Mesendoderm (in vitro differentiated cells): ENCODE measurements around the gene SNPH.

Source experiments
- DNase-seq: peaks from one replicate; pipeline ENCODE4 v3.0.0; 2013
- H2AK5ac ChIP-seq: 2 replicates; pipeline ENCODE4 v1.6.1; 2013; ENCODE audit warnings: low read length, inconsistent platforms
- H2BK120ac ChIP-seq: 2 replicates; pipeline ENCODE4 v1.6.1; 2013; ENCODE audit warnings: low read depth, mild to moderate bottlenecking, low read length, moderate library complexity, mixed read lengths
- H2BK15ac ChIP-seq: replicated peaks from 2 replicates; pipeline ENCODE4 v1.6.1; 2013; ENCODE audit warnings: low read depth, mild to moderate bottlenecking, moderate library complexity
- H2BK5ac ChIP-seq: 2 replicates; pipeline ENCODE4 v1.6.1; 2013; ENCODE audit warnings: low read length, inconsistent platforms
- H3K18ac ChIP-seq: 2 replicates; pipeline ENCODE4 v1.6.1; 2013; ENCODE audit warnings: mild to moderate bottlenecking, low read length, mixed read lengths
- H3K23ac ChIP-seq: one replicate; pipeline ENCODE4 v1.6.1; 2013; ENCODE audit warnings: low read length
- H3K27ac ChIP-seq: 2 replicates; pipeline ENCODE4 v1.5.1; 2013; ENCODE audit warnings: low read depth, mild to moderate bottlenecking, inconsistent platforms, low read length, moderate library complexity
- H3K27me3 ChIP-seq: 2 replicates; pipeline ENCODE4 v1.6.1; 2013; ENCODE audit warnings: low read length, control low read depth, mild to moderate bottlenecking, inconsistent platforms; ENCODE audit not compliant: insufficient read depth, poor library complexity
- H3K36me3 ChIP-seq: 2 replicates; pipeline ENCODE4 v1.6.1; 2013; ENCODE audit warnings: low read length, inconsistent platforms; ENCODE audit not compliant: control insufficient read depth, insufficient read depth
- H3K4ac ChIP-seq: one replicate; pipeline ENCODE4 v1.6.1; 2013; ENCODE audit warnings: low read depth, mild to moderate bottlenecking, low read length, moderate library complexity
- H3K4me1 ChIP-seq: 2 replicates; pipeline ENCODE4 v1.6.1; 2013; ENCODE audit warnings: low read depth, low read length, inconsistent platforms; ENCODE audit not compliant: control insufficient read depth
- H3K4me2 ChIP-seq: 2 replicates; pipeline ENCODE4 v1.6.1; 2013; ENCODE audit warnings: low read length
- H3K4me3 ChIP-seq: 2 replicates; pipeline ENCODE4 v1.5.1; 2013; ENCODE audit warnings: mild to moderate bottlenecking, low read length
- H3K56ac ChIP-seq: one replicate; pipeline ENCODE4 v1.6.1; 2013; ENCODE audit warnings: low read length
- H3K79me1 ChIP-seq: 2 replicates; pipeline ENCODE4 v1.6.1; 2013; ENCODE audit warnings: low read length, inconsistent platforms
- H3K79me2 ChIP-seq: 2 replicates; pipeline ENCODE4 v1.6.1; 2013; ENCODE audit warnings: mild to moderate bottlenecking, low read length; ENCODE audit not compliant: control insufficient read depth, insufficient read depth
- H3K9ac ChIP-seq: 2 replicates; pipeline ENCODE4 v1.6.1; 2013; ENCODE audit warnings: low read length, inconsistent platforms
- H4K5ac ChIP-seq: one replicate; pipeline ENCODE4 v1.6.1; 2013; ENCODE audit warnings: low read length
- H4K8ac ChIP-seq: one replicate; pipeline ENCODE4 v1.6.1; 2013; ENCODE audit warnings: low read depth, mild to moderate bottlenecking, control low read depth, low read length, moderate library complexity
- WGBS: extraction: QIAGEN DNeasy Blood & Tissue Kit; methylation state at CpG from one replicate; pipeline ENCODE4 v1.1.7; 2013; ENCODE audit warnings: low lambda C conversion rate, missing lambda C conversion rate; ENCODE audit not compliant: insufficient coverage; ENCODE audit errors: extremely low coverage; 5-methylcytosine and 5-hydroxymethylcytosine counted together

The SNPH gene

GRCh38 chr20:1298888-1299511 lies 32.9 kb downstream of the SNPH start:
- no peak overlapping the region for H3K56ac ChIP-seq
- H4K8ac ChIP-seq, result no peak overlapping the region
- H3K4ac ChIP-seq, result no peak overlapping the region
- no peaks in the 10 kb centered on the region for H3K4me1 ChIP-seq
- no peak overlapping the region for H2BK5ac ChIP-seq
- no peak overlapping the region for H2BK120ac ChIP-seq
- no peak overlapping the region for H4K5ac ChIP-seq
- H3K4me3 ChIP-seq, result no peak overlapping the region
- WGBS, result no CpG with 5 or more reads among the region's 10 CpGs
- H3K27me3 ChIP-seq, result no peaks in the 10 kb centered on the region
- no peak for DNase-seq
- H3K79me2 ChIP-seq, result no peaks in the 10 kb centered on the region
- H3K4me2 ChIP-seq, result no peak overlapping the region
- no peak overlapping the region for H3K23ac ChIP-seq
- H3K9ac ChIP-seq, result no peak overlapping the region
- no peak overlapping the region for H3K18ac ChIP-seq
- no peak overlapping the region for H3K27ac ChIP-seq
- no peaks in the 10 kb centered on the region for H3K79me1 ChIP-seq
- no peak overlapping the region for H2AK5ac ChIP-seq
- no peak overlapping the region for H2BK15ac ChIP-seq
- no peaks in the 10 kb centered on the region for H3K36me3 ChIP-seq

GRCh38 chr20:1299522-1299921 lies 33.4 kb downstream of the SNPH start:
- Histone ChIP-seq H3K4me3 (no peak overlapping the region), H3K27ac (no peak overlapping the region), H4K5ac (no peak overlapping the region), H2BK120ac (no peak overlapping the region), H2AK5ac (no peak overlapping the region), H3K36me3 (no peaks in the 10 kb centered on the region), H3K4me2 (no peak overlapping the region), H3K56ac (no peak overlapping the region), H2BK15ac (no peak overlapping the region), H3K9ac (no peak overlapping the region), H3K4me1 (no peaks in the 10 kb centered on the region), H2BK5ac (no peak overlapping the region), H3K23ac (no peak overlapping the region), H4K8ac (no peak overlapping the region), H3K27me3 (no peaks in the 10 kb centered on the region), H3K4ac (no peak overlapping the region), H3K18ac (no peak overlapping the region), H3K79me1 (no peaks in the 10 kb centered on the region), H3K79me2 (no peaks in the 10 kb centered on the region)
- DNase-seq, result peak; percentile 49
- no CpG with 5 or more reads among the region's 9 CpGs for WGBS

GRCh38 chr20:1300083-1300840 lies 34.2 kb downstream of the SNPH start:
- no peak overlapping the region for H3K4me2 ChIP-seq
- H3K4me3 ChIP-seq, result no peak overlapping the region
- H4K8ac ChIP-seq, result no peak overlapping the region
- no peaks in the 10 kb centered on the region for H3K4me1 ChIP-seq
- no peak overlapping the region for H2BK5ac ChIP-seq
- H3K79me2 ChIP-seq, result no peaks in the 10 kb centered on the region
- no peak overlapping the region for H4K5ac ChIP-seq
- no peak overlapping the region for H2AK5ac ChIP-seq
- no peaks in the 10 kb centered on the region for H3K79me1 ChIP-seq
- no peak overlapping the region for H2BK15ac ChIP-seq
- peak overlapping the region; percentile 50 for H3K56ac ChIP-seq
- no peak overlapping the region for H3K9ac ChIP-seq
- no peak overlapping the region for H2BK120ac ChIP-seq
- no CpG with 5 or more reads among the region's 18 CpGs for WGBS
- DNase-seq, result no peak
- no peak overlapping the region for H3K23ac ChIP-seq
- H3K27me3 ChIP-seq, result no peaks in the 10 kb centered on the region
- H3K4ac ChIP-seq, result no peak overlapping the region
- H3K27ac ChIP-seq, result peak overlapping the region; percentile 19
- H3K36me3 ChIP-seq, result no peaks in the 10 kb centered on the region
- no peak overlapping the region for H3K18ac ChIP-seq

- Histone ChIP-seq H3K56ac (peak overlapping the region; percentile 50), H3K79me1 (no peaks in the 10 kb centered on the region), H3K4me1 (no peaks in the 10 kb centered on the region), H3K27ac (peak overlapping the region; percentile 19), H3K36me3 (no peaks in the 10 kb centered on the region), H3K4ac (no peak overlapping the region), H3K27me3 (no peaks in the 10 kb centered on the region), H4K8ac (no peak overlapping the region), H2AK5ac (no peak overlapping the region), H3K23ac (no peak overlapping the region), H2BK120ac (no peak overlapping the region), H2BK5ac (no peak overlapping the region), H3K9ac (no peak overlapping the region), H3K18ac (no peak overlapping the region), H3K4me3 (no peak overlapping the region), H4K5ac (no peak overlapping the region), H3K79me2 (no peaks in the 10 kb centered on the region), H3K4me2 (no peak overlapping the region), H2BK15ac (no peak overlapping the region)
- WGBS, result no CpG with 5 or more reads among the region's 9 CpGs
- peak; percentile 90 for DNase-seq
Measured at GRCh38 chr20:1301031-1301529, 35.0 kb downstream of the SNPH start.

- no peak overlapping the region for H2BK5ac ChIP-seq
- WGBS, result no CpG with 5 or more reads among the region's 12 CpGs
- H3K18ac ChIP-seq, result no peak overlapping the region
Measured at GRCh38 chr20:1302685-1303541, 36.8 kb downstream of the SNPH start.

More at GRCh38 chr20:1302685-1303541, 36.8 kb downstream of the SNPH start:
- H3K56ac ChIP-seq, result no peak overlapping the region
- no peaks in the 10 kb centered on the region for H3K79me2 ChIP-seq
- DNase-seq, result no peak
- H2AK5ac ChIP-seq, result no peak overlapping the region
- H3K4me2 ChIP-seq, result no peak overlapping the region
- no peak overlapping the region for H3K4ac ChIP-seq
- no peak overlapping the region for H3K9ac ChIP-seq
- H2BK15ac ChIP-seq, result no peak overlapping the region
- H3K27me3 ChIP-seq, result no peaks in the 10 kb centered on the region
- H2BK120ac ChIP-seq, result no peak overlapping the region
- H3K4me3 ChIP-seq, result no peak overlapping the region
- no peaks in the 10 kb centered on the region for H3K36me3 ChIP-seq
- no peak overlapping the region for H3K27ac ChIP-seq
- H4K5ac ChIP-seq, result no peak overlapping the region
- H4K8ac ChIP-seq, result no peak overlapping the region
- no peak overlapping the region for H3K23ac ChIP-seq
- H3K79me1 ChIP-seq, result no peaks in the 10 kb centered on the region
- H3K4me1 ChIP-seq, result no peaks in the 10 kb centered on the region
